HG02973 (cell line): ENCODE data around the gene MBL2.

ENCODE experiments used
- ATAC-seq: cut with Tn5 transposase; IDR thresholded peaks from one replicate; pipeline ENCODE4 v1.9.1; 2021; ENCODE audit warnings: moderate library complexity; ENCODE audit not compliant: unreplicated experiment

Gene MBL2

GRCh38 chr10:52772623-52773022 lies at the start of gene MBL2:
Gene MBL2, minus strand, starts transcription at chr10:52772784. Its CDS starts 1,149 bp downstream, at chr10:52771635.
- no peak for ATAC-seq

GRCh38 chr10:52820309-52820708 lies 47.7 kb upstream of the MBL2 start:
- no peak for ATAC-seq

- peak; percentile 98 for ATAC-seq
These were observed 45.4 kb upstream of the MBL2 start for GRCh38 chr10:52818019-52818418.

- ATAC-seq = no peak
These were observed 41.9 kb upstream of the MBL2 start for GRCh38 chr10:52814506-52814905.

GRCh38 chr10:52811776-52812175 lies 39.2 kb upstream of the MBL2 start:
- no peak for ATAC-seq

- ATAC-seq = no peak
These were observed 38.2 kb upstream of the MBL2 start for GRCh38 chr10:52810761-52811160.

- ATAC-seq = no peak
These were observed 35.2 kb upstream of the MBL2 start for GRCh38 chr10:52807803-52808202.

GRCh38 chr10:52805414-52806285 lies 33.1 kb upstream of the MBL2 start:
- ATAC-seq = no peak

GRCh38 chr10:52801947-52802346 lies 29.4 kb upstream of the MBL2 start:
- ATAC-seq = no peak

GRCh38 chr10:52786098-52786497 lies 13.5 kb upstream of the MBL2 start:
- no peak for ATAC-seq

GRCh38 chr10:52785418-52785817 lies 12.8 kb upstream of the MBL2 start:
- no peak for ATAC-seq

GRCh38 chr10:52783726-52784125 lies 11.1 kb upstream of the MBL2 start:
- ATAC-seq = no peak

GRCh38 chr10:52782554-52782953 lies 10.0 kb upstream of the MBL2 start:
- ATAC-seq = no peak

- no peak for ATAC-seq
These were observed 8.0 kb upstream of the MBL2 start for GRCh38 chr10:52780391-52781155.

GRCh38 chr10:52779541-52780390 lies 7.2 kb upstream of the MBL2 start:
- peak; percentile 93 for ATAC-seq

- ATAC-seq = no peak
These were observed 6.2 kb upstream of the MBL2 start for GRCh38 chr10:52778511-52779392.

- no peak for ATAC-seq
These were observed 4.8 kb upstream of the MBL2 start for GRCh38 chr10:52777414-52777813.

GRCh38 chr10:52776471-52776903 lies 3.9 kb upstream of the MBL2 start:
- ATAC-seq = no peak

- no peak for ATAC-seq
These were observed 2.6 kb upstream of the MBL2 start for GRCh38 chr10:52775132-52775647.

GRCh38 chr10:52774600-52775106 lies 2.1 kb upstream of the MBL2 start:
- no peak for ATAC-seq
